Activated effector memory CD4-positive, alpha-beta T cell treated with anti-CD3 and anti-CD28 coated beads, Interleukin-2, amount 50 U/mL, for 16 hours (primary cell): Measurements from ENCODE around the gene RPL36.
"Not testable (repeated sequence)": the region's sequence is repeated elsewhere in the genome, so short reads cannot be mapped to it uniquely, and the experiment has no call there.

Experiments used
- DNase-seq: peaks from one replicate; pipeline ENCODE4 v3.0.0-alpha.2; 2020

The RPL36 gene

DNA sequence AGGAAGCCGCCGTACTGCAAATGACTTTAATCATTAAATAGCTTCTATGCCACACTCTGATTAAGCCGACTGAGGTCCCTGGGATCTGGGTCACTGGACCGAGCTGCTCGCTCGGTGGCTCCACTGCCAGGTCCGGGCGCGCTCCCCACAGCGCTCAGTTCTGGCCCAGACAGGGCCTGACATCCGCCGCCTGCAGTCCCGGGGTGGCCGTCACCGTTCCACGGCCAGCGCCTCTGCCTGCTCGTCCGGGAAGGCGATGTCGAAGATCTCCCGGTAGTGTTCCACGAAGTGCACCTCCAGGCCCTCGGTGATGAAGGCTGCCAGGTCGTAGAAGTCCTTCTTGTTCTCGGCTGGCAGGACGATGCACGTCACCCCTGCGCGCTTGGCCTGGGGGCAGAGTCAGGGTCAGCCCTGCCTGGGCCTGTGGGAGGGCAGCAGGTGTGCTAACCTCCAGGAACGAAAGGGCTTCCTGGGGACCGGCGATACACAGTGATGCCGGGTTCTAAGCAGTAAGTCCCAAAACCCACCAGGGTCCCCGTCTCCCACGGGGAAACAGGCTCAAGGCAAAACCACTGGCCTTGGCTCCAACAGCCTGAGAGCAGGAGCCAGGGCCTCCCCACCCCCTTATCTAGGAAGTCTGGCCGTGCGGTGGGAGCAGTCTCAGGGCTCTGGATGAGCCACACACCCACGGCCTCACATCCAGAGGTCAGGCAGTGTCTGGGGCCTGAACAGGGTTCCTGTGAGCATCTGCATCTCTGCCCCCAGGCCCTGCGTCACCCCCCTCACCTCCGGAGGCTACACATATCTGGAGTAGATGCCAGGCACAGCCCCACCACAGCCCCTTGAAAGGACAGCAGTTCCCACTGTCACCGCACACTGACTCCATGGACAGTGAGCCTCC, 2.0 kb downstream of the RPL36 start:
- no peak for DNase-seq

DNA sequence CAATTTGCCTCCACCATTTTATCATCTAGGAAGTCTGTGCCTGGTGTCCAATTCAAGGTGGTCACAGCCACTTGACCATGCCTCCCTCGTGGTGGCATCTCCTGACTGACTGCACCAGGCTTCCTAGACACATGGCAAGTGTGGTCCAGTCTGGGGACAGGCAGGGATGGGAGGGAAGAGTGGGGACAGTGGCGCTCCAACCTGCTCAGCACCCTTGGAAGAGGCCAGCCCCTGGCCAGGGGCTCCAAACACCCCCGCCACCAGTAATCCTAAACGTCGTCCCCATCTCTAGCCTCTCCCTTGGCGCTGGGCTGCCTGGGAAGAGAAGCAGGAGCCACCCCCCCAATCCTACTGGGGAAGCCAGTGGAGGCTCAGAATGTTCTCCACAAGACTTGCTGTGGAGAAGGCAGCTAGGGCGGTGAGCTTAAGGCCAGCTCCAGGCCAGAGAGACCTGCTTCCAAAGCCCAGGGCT, 2.7 kb downstream of the RPL36 start:
- DNase-seq: no peak

DNA sequence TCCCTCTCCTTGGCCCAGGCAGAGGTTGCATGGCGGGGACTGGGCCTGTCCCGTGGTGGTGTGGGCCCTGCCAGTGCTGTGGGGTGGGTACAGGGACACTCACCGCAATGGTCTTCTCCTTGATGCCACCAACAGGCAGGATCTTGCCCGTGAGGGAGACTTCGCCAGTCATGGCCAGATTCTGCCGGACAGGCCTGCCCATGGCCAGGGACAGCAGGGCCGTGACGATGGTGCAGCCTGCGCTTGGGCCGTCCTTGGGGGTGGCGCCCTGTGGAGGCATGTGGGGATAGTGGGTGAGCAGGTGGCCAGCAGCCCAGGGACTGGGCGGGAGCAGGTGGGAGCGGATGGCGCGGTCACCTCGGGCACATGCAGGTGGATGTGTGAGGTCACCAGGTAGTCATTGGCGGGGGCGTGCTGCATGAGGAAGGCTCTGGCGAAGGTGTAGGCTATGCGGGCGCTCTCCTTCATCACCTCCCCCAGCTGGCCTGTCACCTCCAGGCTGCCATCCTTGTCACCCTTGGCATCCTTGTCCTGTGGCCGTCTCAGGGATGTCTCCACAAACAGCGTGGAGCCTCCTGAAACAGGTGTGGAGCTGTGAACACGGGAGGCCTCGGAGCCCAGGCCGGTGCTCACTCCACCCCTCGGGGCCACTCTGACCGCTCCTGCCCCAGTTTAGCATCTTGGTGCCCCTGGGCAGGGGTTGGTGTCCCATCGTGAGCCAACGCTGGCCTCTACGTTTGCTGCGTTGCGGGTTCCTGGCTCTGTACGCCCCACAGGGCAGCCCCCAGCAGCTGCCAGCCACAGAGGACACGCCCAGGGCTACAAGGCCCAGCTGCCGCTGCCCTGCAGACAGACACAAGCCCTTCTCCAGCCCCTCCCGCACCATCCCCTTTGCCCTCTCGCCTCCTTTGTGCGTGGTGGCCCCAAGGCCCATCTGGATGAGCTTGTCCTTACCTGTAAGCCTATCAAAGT, 3.4 kb downstream of the RPL36 start:
- DNase-seq: no peak

DNA sequence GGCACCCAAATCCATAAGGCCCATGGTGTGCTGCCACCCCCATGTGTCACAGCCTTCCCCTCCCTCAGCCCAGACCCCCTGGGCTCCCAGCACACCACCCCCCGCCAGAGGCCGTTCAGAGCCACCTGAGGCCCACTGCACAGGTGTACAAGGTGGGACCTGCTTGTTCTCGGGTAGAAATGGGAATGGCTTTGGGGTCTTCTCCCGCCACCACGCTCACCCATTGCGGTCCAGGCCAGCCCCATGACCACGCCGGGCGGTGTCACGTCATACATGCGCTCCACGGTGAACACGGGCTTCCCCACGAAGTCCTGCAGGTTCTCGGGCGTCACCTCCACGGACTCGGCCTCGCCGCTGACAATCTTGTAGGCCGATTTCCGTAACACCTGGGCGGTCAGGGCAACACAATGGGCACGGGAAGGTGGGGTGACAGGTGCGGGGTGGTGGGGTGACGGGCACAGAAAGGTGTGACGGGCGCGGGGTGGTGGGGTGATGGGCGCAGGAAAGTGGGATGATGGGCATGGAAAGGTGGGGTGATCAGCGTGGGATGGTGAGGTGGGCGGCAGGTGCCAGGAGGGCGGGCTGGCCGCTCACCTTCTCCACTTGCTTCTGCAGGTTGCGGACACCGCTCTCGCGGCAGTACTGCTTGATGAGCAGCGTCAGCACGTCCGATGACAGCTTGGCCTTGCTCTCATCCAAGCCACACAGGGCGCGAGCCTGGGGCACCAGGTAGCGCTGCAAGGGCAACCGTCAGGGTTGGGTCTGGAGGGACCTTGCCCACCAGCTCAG, 4.3 kb downstream of the RPL36 start:
- no peak for DNase-seq

DNA sequence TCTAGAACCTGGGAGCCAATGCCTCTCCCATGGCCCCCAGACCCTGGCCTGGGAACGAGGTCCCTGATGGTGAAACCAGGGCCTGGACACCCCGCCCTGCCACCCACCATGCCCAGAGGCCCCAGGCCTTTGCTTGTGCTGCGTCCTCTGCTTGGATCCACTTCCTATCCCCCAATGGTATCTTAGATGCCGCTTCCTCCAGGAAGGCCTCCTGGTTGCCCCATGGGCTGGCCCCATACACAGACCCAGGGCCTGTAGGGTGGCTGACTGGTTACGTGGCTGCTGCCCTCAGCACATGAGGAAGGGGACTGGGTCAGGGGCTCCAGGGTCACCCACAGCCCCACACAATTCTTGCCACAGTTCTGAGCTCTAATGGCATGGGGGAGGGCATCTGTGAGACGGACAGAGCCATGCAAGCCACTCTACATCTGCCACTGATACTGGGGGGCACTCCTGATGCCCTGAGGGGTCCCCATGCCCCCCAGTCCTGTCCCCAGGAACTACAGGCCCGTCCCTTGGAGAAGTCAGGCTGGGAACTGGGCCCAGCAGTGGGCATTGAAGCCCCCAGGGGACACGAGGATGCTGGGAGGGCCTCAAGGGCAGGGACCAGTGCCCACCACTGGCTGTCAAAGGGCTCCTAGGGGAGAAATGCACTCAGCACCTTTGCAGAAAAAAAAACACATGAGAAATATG, 5.0 kb downstream of the RPL36 start:
- no peak for DNase-seq

DNA sequence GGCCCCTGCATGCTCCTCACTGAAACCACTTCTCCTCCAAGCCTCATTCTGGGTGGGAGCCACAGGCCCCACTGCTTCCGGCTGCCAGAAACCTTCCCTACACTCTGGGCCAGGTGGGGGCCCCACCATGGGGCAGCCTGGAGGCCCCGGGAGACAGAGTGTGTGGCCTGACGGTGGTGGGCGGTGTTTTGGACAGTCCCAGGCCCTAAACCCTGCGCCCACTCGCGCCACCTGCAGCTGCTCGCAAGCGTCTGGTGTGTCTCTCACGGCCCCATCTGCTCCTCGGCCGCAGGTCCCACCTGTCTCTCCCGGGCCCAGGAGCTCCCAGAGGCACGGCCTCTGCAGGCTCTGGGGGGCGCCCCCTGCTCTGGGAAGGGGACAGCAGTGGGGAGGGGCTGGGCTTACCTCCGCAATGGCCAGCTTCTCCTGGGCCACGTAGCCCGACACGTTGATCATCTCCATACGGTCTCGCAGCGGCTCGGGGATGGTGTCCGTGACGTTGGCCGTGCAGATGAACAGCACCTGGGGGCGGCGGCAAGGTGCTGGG, 5.6 kb downstream of the RPL36 start:
- no peak for DNase-seq

DNA sequence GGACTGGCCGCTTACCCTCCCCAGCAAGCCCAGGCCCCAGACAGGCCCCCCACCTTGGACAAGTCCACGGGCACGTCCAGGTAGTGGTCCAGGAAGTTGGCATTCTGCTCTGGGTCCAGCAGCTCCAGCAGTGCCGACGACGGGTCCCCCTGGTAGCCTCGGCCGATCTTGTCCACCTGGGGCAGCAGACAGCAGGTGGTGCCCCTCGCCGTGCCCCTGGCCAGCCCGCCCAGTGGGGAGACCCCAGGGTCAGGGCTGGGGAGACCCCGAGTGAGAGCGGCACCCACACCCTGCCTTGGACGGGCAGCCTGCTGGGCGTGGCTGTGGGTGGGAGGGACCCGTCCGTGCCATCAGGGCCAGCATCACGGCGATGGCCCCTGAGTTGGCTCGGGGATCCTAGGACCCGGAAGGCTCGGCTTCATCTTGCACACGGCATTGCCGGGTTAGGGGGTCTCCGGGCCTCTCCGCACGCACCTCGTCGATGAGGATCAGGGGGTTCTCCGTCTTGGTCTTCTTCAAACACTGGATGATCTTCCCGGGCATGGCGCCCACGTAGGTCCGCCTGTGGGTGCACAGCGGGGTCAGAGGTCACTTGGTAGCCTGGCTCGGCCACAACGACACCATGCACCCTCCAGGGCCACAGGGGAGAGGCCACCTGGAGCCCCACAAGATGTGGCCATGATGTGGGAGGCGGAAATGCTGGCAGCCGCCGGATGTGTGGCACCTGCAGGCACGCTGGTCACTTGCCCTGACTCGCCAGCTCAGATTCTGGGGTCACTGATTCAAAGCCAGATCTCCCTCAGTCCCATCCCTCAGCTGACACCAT, 6.3 kb downstream of the RPL36 start:
- no peak for DNase-seq

DNA sequence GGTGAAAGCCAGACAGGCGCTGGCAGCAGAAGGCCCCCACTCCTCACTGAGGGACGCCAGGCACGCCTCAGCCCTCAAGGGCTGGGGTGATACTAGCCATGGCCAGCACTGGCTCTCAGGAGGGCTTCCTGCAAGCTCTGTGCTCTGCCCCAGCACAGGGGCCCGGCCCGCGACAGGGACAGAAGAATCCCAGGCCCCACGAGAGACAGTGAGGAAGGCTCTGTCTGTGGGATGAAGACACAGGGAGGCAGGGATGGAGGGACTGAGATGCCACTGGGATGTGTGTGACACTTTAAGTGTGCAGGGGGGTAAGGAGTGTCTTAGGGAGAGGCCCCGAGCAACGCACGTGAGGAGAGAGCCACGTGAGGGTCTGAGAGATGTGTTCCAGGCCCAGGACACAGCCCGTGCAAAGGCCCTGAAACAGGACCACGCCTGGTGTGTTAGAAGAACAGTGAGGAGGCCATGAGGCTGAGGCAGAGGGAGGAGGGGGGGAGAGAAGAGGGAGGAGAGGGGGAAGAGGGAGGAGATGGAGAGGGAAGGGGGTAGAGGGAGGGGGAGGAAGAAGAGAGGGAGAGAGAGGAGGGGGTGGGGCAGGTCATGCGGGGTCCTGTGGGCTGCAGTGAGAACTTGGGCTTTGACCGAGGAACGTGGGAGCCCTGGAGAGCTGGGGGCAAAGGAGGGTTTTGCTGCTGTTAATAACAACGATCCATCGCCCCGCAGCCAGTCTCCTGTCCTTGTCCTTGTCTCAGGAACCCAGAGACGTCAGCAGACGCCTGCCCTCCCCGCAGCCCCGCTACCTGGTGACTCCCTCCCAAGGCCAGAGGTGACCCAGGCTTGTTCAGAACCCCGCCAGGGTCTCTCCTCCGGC, 7.2 kb downstream of the RPL36 start:
- DNase-seq: no peak

DNA sequence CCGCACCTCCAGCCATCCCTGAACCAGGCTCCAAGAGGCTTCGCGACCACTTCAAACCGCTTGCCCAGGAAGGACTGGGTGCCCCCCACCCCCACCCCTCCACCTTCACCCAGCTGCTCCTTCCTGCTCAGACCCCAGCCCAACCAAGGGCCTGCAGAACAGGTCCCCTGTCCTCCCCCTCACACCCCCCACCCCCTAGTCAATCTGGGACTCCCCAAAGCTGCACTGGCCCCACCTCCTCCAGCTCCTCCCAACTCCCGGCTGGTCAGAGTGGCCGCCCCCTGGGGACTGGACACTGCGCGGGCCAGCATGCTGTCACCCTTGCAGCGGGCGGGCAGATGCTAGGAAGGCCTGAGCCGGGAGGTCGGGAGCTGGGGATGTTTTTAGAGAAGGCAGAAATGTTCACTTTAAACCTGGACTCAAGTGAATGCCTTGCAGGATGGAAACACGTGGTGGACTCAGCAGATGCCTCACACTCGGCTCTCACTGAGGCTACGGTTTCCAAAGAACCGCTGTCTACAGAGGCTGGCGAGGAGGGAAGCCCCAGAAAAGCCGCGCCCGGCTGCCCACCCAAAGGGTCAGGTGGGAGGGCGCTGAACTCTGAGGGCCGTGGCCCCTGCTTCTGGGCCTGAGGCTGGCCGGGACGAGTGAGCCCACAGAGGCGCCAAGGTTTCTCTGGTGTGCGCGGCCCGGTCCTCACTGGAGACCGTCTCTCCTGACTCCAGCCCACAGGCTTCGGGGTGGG, 8.0 kb downstream of the RPL36 start:
- DNase-seq: no peak

DNA sequence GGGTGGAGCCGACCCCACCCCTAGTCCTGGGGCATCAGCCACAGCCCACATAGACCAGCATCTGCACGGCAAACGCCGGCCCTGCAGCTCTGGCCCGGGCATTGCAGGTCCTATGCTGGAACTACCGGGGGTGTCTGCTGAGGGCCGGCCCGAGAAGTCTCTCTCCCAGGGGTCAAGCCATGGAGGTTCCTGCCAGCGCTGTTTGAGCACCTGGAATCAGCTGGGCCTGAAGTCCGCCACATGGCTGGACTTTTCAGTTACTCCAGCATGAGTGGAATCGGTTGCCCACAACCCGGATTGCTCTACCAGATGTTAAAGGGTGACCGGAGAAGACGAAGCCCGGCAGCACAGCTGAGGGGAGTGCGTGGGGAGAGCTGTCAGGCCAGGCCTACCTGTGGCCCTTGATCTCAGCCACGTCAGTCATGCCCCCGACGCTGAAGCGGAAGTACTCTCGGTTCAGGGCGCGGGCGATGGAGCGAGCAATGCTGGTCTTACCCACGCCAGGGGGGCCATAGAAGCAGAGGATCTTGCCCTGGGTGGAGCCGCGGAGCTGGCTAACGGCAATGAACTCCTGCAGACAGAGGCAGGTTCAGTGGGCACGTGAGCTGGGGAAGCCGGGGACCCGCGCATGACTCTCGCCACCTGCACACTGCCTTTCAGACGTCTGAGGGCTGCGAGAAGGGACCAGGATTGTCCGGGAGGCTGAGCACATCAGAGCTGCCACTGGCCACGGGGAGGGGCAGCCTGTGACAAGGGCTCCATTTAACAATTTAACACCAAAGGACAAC, 8.7 kb downstream of the RPL36 start:
- no peak for DNase-seq

DNA sequence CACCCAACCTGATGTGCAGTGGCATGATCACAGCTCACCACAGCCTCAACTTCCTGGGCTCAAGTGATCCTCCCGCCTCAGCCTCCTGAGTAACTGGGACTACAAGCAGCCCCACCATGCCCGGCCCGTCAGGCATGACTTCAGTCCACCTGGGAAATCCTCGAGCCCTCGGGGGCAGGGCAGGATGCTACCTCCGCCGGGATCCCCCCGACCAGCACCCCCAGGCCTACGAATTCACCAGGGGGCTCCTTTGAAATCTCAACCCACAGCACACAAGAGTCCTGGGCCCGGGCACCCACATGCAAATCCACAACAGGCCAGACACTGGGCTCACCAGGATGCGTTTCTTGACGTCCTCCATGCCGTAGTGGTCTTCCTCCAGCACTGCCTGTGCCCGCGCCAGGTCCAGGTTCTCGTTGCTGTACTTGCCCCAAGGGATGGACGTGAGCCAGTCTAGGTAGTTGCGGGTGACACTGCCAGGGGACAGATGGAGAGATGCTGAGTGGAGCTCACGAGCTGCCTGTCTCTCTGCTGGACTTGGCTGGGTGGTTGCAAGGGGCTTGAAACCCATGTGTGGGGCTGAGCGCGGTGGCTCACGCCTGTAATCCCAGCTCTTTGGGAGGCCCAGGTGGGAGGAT, 10.5 kb downstream of the RPL36 start:
- DNase-seq: no peak

DNA sequence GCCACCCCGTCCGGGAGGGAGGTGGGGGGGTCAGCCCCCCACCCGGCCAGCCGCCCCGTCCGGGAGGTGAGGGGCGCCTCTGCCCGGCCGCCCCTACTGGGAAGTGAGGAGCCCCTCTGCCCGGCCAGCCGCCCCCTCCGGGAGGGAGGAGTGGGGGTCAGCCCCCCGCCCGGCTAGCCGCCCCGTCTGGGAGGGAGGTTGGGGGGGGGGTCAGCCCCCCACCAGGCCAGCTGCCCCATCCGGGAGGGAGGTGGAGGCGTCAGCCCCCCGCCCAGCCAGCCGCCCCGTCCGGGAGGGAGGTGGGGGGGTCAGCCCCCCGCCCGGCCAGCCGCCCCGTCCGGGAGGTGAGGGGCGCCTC, 11.9 kb downstream of the RPL36 start:
- not testable (repeated sequence) for DNase-seq

DNA sequence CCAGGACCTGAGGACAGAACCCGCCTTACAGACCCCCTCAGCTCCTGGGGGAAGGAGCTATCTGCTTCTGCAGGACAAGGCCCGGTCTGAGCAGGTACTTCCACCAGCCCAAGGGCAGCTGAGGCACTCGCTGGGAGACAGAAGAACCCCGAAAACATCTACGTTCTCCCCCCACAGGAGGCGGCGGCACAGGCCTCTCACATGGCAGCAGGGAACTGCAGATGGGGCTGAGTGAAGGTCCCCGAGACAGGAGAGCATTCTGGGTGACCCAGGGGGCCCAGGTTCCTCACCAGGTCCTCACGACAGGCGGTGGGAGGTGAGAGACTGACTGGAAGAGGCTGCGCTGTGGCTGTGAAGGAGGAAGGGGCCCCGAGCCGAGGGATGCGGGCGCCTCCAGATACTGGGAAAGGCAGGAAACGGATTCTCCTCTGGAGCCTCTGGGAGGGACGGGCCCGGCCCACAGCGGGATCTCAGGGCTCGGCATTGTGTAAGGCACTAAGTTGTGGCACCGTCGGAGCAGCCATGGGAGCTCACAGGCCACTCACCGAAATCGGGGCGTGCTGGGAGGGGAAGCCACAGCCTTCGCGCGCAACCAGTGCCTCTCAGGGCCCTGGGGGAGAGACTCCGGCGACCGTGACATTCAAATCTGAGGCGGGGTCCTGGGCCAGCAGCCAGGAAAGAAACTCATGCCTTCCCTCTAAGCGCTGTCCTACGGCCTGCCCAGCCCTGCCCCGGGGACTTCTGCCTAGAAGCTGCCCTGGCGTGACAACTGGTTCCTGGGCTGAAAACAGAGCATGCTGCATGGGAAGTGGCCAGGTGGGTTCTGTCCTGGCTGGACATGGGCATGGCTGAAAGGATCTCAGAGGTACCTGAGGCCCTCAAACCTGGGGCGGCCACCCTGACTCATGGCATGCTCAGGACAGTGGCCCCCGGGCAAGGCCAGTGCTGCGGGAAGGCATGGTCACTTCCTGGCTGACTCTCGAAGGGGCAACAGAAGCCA, 14.0 kb downstream of the RPL36 start:
- DNase-seq: no peak

DNA sequence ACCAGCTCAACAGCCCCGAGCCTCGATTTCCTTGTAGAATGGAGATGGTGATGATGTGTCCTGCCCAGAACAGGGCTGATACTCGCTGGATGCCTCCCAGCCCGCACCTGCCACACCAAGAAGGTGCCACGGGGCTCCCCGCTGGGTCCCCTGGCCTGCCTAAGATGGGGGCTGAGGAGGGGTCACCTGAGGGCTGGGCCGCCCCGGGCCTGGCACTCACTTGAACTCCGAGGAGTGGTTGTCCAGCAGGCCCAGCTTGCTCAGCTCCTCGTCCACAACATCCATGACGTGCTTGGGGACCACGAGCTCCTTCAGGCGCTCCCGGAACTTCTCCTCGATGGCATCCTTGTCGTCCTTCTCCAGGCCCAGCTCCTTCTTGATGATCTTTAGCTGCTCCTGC, 15.5 kb downstream of the RPL36 start:
- DNase-seq: no peak

DNA sequence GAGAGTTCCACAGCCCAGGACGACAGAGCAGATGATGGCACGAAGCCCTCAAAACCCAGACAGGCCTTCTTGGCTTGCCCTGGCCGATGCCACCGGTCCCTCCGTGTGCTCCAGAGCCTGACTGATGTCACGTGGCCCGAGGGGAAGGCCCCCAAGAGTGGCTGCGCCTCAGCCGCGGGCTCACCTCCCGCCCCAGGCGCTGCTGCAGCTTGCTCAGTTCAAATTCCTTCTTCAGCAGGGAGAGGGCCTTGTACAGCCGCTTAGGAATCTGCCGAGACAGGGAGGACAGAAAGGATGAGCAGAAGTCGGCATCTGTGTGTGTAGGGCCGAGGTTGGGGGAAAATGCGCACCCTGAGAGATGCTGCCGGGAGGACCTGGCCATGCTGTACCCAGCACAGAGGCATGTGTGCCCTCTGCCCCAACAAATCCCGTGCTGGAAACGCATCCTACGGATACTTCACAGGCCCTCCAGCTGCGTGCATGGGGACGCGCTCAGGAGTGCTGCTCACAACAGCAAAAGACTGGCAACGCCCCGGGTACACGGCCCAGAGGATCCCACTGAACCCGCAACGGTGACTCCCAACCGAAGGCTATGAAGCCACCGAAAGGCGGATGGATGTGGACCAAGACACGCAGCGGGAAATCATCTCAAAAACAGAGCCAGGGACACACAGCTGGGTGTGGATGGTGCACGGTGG, 16.9 kb downstream of the RPL36 start:
- DNase-seq: no peak
